H54 (cell line): Measurements from ENCODE around the gene CAPN7.
"Not testable (repeated sequence)": the region's sequence is repeated elsewhere in the genome, so short reads cannot be mapped to it uniquely, and the experiment has no call there.

Experiments used
- DNase-seq: peaks from one replicate; pipeline ENCODE4 v3.0.0; 2011; ENCODE audit warnings: low spot score, mixed read lengths; ENCODE audit not compliant: insufficient read length
- FAIRE-seq: peaks from 3 replicates; lab custom pipeline; 2011; peaks lifted over from hg19 to GRCh38; lab: Jason Lieb, UNC
- POLR2A ChIP-seq: IDR thresholded peaks from 2 replicates; pipeline ENCODE4 v1.6.1; 2011; ENCODE audit warnings: low read depth, mild to moderate bottlenecking, low read length

Gene CAPN7

DNA sequence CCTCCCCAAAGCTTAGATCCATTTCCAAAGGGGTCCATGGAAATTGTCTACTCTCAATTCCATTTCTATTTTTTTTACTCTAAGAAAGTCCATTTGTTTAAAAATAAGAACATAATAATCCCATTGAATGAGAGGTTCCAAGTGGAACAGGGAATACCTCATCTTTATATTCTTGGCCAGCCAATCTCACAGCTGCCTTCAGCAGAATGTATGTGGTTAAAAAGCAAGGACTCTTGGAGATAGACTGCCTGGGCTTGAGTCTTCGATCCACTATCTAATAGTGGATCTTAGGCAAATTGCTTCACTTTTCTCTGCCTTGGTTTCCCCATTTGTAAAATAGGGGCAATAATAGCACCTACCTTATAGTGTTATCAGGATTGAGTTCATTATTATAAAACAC is 24.5 kb upstream of the CAPN7 start:
- TF ChIP-seq POLR2A: no peak
- no peak for FAIRE-seq
- DNase-seq: no peak

DNA sequence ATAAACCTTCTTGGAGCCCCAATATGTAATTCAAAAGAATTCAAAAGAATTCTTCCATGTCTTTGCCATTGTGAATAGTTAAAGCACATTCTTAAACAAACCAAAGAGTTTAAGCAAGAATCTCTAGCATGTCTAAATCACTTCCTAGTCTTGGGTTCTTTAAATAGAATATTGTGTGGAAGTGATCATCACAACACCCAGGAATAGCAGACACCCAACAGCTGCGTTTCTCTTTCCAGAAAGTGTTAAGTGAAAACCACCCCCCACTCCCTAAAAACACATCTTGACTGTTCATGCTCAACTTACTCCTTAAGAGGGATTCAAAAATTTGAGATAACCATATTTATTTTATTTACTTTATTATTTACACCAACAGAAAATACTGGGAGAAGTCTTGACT is 24.1 kb upstream of the CAPN7 start:
- no peak for TF ChIP-seq POLR2A
- FAIRE-seq: no peak
- DNase-seq: no peak

DNA sequence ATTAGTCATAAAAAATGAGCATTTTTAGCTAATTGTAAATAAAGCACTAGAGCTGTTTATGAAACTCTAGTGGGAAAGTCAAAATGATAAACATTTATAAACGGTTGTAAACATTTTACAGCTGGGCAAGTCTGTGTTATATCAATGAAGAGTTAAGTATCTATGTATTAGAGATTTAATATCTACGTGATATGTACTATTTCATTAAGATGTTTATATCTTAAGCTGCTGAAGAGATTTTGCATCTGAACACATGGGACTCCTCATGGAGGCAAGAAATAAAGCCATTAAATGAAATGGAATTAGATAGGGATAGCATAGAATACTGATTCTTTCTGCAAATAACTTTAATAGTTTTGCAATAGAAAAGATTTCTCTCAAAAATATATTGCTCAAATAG is 23.0 kb upstream of the CAPN7 start:
- FAIRE-seq: peak; percentile 33
- no peak for TF ChIP-seq POLR2A
- no peak for DNase-seq

DNA sequence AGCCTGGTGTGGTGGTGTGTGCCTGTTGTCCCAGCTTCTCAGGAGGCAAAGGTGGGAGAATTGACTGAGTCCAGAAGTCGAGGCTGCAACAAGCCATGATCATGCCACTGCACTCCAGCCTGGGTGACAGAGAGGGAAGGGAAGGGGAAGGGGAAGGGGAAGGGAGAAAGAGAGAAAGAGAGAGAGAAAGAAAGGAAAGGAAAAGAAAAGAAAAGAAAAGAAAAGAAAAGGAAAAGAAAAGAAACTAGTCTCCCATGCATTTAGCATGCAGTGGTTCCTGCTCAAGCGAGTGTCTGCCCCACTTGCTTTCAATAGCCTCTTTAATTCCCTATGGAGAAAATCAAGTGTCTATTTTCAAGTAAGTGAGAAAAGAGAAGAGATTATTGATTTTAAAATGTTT is 20.6 kb upstream of the CAPN7 start:
- no peak for DNase-seq
- TF ChIP-seq POLR2A: no peak
- no peak for FAIRE-seq

DNA sequence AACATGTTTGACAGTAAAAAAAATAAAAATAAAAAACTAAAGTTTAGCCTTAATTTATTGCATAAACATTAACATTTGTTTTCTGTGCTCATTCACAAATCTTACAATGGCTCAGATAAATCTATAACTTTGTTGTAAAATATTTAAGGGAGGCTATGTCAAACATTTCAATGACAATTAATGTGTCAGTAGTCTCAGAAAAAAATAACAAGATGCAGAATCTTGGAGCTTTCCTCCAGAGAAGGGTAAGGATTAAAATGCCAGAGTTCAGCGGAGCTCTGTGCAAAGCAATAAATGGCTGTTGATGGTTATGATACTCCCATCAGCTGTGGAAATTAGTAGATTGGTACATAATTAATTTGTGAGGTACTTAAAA is 20.0 kb upstream of the CAPN7 start:
- FAIRE-seq: no peak

DNA sequence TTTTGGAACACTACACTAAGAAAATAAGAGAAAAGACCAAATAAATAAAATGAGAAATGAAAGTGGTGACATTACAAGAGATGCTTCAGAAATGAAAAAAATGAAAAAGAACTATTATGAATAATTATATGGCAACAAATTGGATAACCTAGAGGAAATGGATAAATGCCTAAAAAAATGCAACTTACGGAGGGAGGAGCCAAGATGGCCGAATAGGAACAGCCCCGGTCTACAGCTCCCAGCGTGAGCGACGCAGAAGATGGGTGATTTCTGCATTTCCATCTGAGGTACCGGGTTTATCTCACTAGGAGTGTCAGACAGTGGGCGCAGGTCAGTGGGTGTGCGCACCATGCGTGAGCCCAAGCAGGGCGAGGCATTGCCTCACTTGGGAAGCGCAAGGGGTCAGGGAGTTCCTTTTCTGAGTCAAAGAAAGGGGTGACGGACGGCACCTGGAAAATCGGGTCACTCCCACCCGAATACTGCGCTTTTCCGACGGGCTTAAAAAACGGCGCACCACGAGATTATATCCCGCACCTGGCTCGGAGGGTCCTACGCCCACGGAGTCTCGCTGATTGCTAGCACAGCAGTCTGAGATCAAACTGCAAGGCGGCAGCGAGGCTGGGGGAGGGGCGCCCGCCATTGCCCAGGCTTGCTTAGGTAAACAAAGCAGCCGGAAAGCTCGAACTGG is 19.4 kb upstream of the CAPN7 start:
- not testable (repeated sequence) for DNase-seq, FAIRE-seq

More for the DNA sequence above, 20.0 kb upstream of the CAPN7 start:
- TF ChIP-seq POLR2A: no peak
- no peak for DNase-seq

DNA sequence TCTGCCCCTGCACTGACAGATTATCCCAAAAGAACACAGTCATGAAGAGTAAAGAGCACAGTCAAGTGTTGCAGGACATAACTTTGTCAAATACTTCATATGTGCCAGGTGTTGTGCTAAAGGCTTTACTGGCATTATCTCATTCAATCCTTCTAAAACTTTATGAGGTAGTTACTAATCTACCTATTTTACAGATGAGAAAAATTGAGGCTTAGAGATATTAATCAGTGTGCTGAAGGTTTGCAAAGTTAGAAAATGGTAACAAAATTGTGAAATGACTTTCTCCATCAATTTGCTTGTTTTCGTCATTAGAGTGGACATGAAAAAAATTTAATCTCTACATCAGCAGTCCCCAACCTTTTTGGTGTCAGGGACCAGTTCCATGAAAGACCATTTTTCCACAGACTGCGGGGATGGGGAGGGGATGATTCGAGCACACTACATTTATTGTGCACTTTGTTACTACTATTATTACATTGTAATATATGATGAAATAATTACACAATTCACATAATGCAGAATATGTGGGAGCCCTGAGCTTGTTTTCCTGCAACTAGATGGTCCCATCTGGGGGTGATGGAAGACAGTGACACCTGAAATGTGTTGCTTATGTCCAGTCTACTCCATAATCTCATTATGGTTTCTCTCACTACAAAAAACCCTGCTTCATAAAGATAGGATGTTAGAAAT is 8.6 kb upstream of the CAPN7 start:
- no peak for FAIRE-seq

DNA sequence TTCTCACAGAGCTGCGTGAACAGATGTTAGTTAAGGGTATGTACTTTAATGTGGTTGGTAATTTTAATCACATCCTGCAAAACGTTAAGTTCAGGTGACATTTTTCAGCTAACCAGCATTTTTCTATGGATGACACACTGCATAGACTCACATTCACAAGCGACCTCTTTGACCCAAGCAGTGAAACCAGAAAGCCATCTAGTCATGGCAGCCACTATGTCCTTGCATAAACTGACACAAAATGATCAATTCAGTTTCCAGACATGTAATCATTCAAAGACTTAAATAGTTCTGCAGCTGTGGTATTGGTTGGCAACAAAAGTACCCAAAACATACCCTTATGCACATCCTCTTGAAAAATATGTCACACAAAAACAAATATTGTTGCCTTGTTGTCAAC is 7.4 kb upstream of the CAPN7 start:
- DNase-seq (no peak), FAIRE-seq (no peak)
- TF ChIP-seq POLR2A: no peak

More for the DNA sequence above, 8.6 kb upstream of the CAPN7 start:
- DNase-seq: no peak
- no peak for TF ChIP-seq POLR2A

DNA sequence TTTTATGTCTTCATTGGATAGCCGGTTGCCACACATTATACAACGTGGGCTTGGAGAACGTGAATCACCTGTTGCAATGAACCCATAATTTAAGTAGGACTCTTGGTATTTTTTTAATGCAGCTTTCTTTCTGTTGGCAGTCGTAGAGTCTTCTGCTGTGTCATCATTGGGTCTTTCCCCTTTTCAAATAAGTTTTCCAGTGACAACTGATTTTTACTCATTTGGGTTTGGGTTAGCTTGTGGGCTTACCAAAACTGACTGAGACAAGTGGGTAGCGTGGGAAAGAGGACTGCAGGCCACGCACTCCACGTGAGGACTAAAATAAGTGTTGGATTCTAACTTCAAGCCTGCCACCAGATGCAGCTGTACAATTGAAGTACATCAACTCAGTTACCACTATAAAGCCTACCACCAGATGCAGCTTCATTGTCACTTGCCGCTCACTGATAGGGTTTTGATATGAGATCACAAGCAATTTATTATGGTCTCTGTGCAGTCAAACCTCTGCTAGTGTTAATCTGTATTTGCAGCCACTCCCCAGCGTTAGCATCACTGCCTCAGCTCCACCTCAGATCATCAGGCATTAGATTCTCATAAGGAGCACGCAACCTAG is 6.4 kb upstream of the CAPN7 start:
- DNase-seq (no peak), FAIRE-seq (no peak)
- TF ChIP-seq POLR2A: no peak

DNA sequence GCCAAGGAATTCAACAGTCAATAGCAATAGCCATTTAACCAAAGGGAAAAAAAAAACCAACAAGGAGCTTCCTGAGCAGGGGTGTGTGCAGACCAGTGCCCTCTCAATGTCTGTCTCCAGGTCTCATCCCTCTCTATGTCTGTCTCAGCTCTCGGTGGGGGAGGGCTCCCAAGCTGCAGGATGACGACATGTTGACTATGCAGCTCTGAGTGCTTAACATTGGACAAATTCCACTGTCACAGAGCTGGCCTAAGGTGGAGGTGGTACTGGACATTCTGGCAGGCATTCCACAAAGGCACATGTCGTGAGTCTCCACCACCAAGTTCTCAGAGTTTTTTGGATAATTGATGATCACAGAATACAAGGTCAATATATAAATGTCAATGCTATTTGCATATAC is 2.0 kb upstream of the CAPN7 start:
- TF ChIP-seq POLR2A: no peak
- DNase-seq: peak; percentile 22
- peak; percentile 88 for FAIRE-seq

DNA sequence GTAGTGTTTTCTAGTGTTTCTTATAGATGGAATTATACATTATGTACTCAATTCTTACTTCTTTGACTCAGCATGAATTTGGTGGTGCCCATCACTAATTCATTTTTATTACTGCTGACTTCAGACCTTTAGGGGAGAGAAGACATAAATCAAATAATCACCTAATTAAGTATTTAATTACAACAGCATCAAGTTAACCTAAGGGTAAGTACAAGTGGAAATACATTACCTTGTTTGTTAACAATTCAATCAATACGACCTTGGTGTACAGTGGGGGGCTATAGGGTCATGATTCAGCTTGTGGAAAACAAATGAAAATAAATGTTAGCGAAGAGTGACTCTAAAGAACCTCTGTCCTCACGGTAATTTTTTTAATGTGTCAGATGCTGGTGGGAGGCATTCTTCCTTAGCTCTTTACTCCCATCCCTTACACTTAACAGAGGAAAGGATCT is 538 bp upstream of the CAPN7 start:
- no peak for TF ChIP-seq POLR2A
- no peak for FAIRE-seq
- no peak for DNase-seq

DNA sequence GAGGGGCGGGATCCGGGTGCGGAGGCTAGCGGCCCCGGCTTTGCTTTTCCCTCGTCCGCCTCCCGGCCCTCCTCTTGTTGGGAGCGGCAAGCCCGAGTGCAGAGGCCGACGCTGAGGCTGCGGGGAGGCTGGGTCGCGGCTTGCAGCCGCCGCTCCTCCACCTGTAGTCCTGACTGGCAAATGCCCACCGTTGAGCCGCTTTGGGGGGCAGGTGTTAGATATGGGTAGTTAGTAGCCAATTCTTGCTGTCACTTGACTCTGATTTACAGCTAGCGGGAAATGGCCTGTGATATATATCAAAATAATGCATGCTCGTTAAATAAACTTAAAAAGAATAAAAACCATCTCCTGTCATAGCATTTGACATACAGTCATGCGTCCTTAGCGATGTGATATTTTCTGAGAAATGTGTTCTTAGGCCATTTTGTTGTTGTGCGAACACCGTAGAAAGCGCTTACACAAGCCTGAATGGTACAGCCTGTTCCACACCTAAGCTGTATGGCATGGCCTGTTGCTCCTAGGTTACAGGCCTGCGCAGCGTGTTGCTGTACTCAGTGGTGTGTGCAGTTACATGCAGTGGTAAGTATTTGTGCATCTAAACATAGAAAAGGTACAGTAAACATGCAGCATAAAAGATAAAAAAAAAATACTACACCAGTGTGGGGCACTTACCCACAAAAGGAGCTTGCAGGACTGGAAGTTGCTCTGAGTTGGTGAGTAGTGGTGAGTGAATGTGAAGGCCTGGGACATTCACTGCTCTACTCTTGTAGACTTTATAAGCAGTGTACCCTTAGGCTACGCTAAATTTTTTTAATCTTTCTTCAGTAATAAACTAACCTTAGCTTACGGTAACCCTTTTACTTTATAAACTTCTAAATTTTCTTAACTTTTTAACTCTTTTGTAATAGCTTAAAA is 873 bp downstream of the CAPN7 start:
- peak; percentile 30 for DNase-seq
- FAIRE-seq: peak; percentile 27
- no peak for TF ChIP-seq POLR2A

DNA sequence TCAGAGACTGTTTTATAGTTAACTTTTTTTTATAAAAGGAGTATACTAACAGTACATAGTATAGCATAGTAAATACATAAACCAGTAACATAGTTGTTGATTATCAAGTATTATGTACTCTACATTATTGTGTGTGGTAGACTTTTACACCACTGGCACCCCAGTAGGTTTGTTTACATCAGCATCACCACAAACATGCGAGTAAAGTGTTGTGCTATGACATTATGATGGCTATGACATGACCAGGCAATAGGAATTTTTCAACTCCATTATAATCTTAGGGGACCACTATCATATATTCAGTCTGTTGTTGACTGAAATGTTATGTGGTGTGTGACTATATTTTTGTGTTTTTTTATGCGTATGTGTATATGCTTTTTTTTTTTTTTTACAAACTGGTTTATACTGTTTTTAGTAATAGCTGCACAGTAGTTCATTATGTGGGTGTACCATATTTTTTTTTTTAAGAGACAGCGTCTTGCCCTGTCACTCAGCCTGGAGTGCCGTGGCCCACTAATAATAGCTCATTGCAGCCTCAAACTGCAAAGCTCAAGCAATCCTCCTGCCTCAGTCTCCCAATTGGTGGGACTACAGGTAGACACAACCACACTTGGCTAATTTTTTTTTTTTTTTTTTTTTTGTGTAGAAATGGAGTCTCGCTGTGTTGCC is 1.9 kb downstream of the CAPN7 start:
- FAIRE-seq: no peak
- TF ChIP-seq POLR2A: no peak
- DNase-seq: no peak

DNA sequence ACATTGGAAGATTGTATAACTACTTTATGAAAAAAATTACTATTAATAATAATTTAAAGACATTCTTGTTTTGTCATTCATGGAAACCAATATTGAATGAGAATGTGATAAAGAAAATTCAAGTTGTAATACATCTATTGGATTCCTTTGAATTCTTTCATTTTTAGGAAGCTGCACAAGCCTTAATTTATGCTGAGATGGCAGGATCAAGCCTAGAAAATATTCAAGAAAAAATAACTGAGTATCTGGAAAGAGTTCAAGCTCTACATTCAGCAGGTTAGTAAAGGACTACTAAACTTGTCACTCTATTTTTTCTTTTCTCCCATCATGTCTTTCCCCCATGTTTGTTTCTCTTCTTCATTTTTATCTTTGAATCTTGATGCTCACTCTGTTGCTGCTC is 5.9 kb downstream of the CAPN7 start:
- no peak for TF ChIP-seq POLR2A
- no peak for DNase-seq
- no peak for FAIRE-seq
